A673 (cell line): ENCODE measurements around the gene FOXK1. TPM values are rescaled to one million over a fixed set of nuclear protein-coding genes. Genes with fewer than 3 reads are reported as not detected.

ENCODE experiments used
- BruUV-seq: library from RNA; stranded (reverse); fragments of 400-500 nt; replicated peaks from 2 replicates; lab custom pipeline; 2021; lab: Mats Ljungman, UMichigan
- CTCF ChIA-PET: fragments of 300-600 bp; sonication (Branson Sonifier 250); formaldehyde crosslinking; loops from one replicate; lab custom pipeline; 2022; ENCODE audit warnings: antibody characterized with exemption; lab: Charles Lee
- POLR2A ChIA-PET: fragments of 300-600 bp; sonication (Branson Sonifier 250); formaldehyde crosslinking; loops from one replicate; lab custom pipeline; 2022; ENCODE audit warnings: antibody characterized with exemption; ENCODE audit not compliant: low non-redundant PET; lab: Charles Lee
- DNase-seq: peaks from one replicate; pipeline ENCODE4 v3.0.0-alpha.2; 2015; ENCODE audit warnings: low spot score
- H3K27ac ChIP-seq: fragments of 200-600 bp; sonication (generic); 2 replicates; pipeline ENCODE4 v1.5.1; 2016; ENCODE audit warnings: mixed run types, low read depth, mild to moderate bottlenecking, mixed read lengths, antibody characterized with exemption, low read length; ENCODE audit not compliant: poor library complexity, severe bottlenecking
- H3K27me3 ChIP-seq: fragments of 200-600 bp; sonication (generic); replicated peaks from 2 replicates; pipeline ENCODE4 v1.6.1; 2017; ENCODE audit warnings: mixed run types, low read depth, mild to moderate bottlenecking, mixed read lengths, antibody characterized with exemption, low read length; ENCODE audit not compliant: insufficient read depth, poor library complexity
- H3K36me3 ChIP-seq: fragments of 200-600 bp; sonication (generic); 2 replicates; pipeline ENCODE4 v1.6.1; 2016; ENCODE audit warnings: mixed run types, mild to moderate bottlenecking, mixed read lengths, antibody characterized with exemption, low read length; ENCODE audit not compliant: insufficient read depth, poor library complexity, severe bottlenecking
- H3K4me1 ChIP-seq: fragments of 200-600 bp; sonication (generic); 2 replicates; pipeline ENCODE4 v1.6.1; 2017; ENCODE audit warnings: mixed run types, mild to moderate bottlenecking, mixed read lengths, antibody characterized with exemption, low read length; ENCODE audit not compliant: insufficient read depth, poor library complexity, severe bottlenecking
- H3K4me3 ChIP-seq: fragments of 200-600 bp; sonication (generic); 2 replicates; pipeline ENCODE4 v1.5.1; 2016; ENCODE audit warnings: low read depth, mixed run types, mild to moderate bottlenecking, mixed read lengths, low read length; ENCODE audit not compliant: poor library complexity, severe bottlenecking
- H3K9me3 ChIP-seq: fragments of 200-600 bp; sonication (generic); 2 replicates; pipeline ENCODE4 v1.6.1; 2016; ENCODE audit warnings: mixed run types, low read depth, mild to moderate bottlenecking, mixed read lengths, antibody characterized with exemption, low read length; ENCODE audit not compliant: poor library complexity, severe bottlenecking
- CTCF ChIP-seq: fragments of 300-800, 200-600 bp; sonication (generic); conservative IDR thresholded peaks from 2 replicates; pipeline ENCODE4 v1.5.1; 2017; ENCODE audit warnings: low read depth, mild to moderate bottlenecking, antibody characterized with exemption, low read length, moderate library complexity, mixed read lengths
- EZH2 ChIP-seq: fragments of 200-600 bp; sonication (generic); IDR thresholded peaks from 2 replicates; pipeline ENCODE4 v1.6.1; 2017; ENCODE audit warnings: borderline replicate concordance, low read depth, mild to moderate bottlenecking, mixed read lengths, antibody characterized with exemption, low read length; ENCODE audit not compliant: poor library complexity, severe bottlenecking
- intact Hi-C: fragments of 100-400 bp; cut with micrococcal nuclease; formaldehyde crosslinking; loops from one replicate; pipeline ENCODE4 v1.10.0; 2022; ENCODE audit not compliant: unreplicated experiment
- total RNA-seq: library from RNA; stranded (reverse); gene quantifications from 2 replicates; pipeline ENCODE4 v1.2.3, GENCODE V29; 2021

FOXK1 gene
- total RNA-seq, 1 experiment from 2014 or later: 43.8 TPM

- Histone ChIP-seq H3K36me3 (peaks cover 14% of the 10 kb centered on the region), H3K9me3 (no peaks in the 10 kb centered on the region), H3K4me1 (peaks cover 43% of the 10 kb centered on the region), H3K27me3 (no peaks in the 10 kb centered on the region), H3K4me3 (no peak overlapping the region), H3K27ac (no peak overlapping the region)
- BruUV-seq: no TSS peak
- CTCF ChIA-PET: no interaction called here
- DNase-seq: no peak
- POLR2A ChIA-PET: no interaction called here
- intact Hi-C loops: no loop called here
- TF ChIP-seq EZH2: no peak
- TF ChIP-seq CTCF: no peak
These were observed 60.0 kb downstream of the FOXK1 start for GRCh38 chr7:4742051-4742573.

- Histone ChIP-seq H3K27me3 (no peaks in the 10 kb centered on the region), H3K27ac (no peak overlapping the region), H3K4me3 (no peak overlapping the region), H3K36me3 (peaks cover 20% of the 10 kb centered on the region), H3K4me1 (peaks cover 43% of the 10 kb centered on the region), H3K9me3 (no peaks in the 10 kb centered on the region)
- POLR2A ChIA-PET: no interaction called here
- no TSS peak for BruUV-seq
- TF ChIP-seq CTCF (no peak), EZH2 (no peak)
- CTCF ChIA-PET: no interaction called here
- no peak for DNase-seq
- intact Hi-C loops: no loop called here
These were observed 60.8 kb downstream of the FOXK1 start for GRCh38 chr7:4742852-4743251.

- CTCF ChIA-PET: no interaction called here
- TF ChIP-seq CTCF: no peak
- TF ChIP-seq EZH2: no peak
- peak; percentile 98 for DNase-seq
- BruUV-seq: no TSS peak
- intact Hi-C loops: loop anchor here (2.0 to 5.0 kb wide), 3 partner anchors 38 to 117 kb away; no protein-coding TSS in a partner anchor
- H3K36me3 ChIP-seq: peaks cover 27% of the 10 kb centered on the region
- H3K4me3 ChIP-seq: peak overlapping the region; percentile 8
- H3K4me1 ChIP-seq: peaks cover 26% of the 10 kb centered on the region
- no peaks in the 10 kb centered on the region for H3K27me3 ChIP-seq
- no peaks in the 10 kb centered on the region for H3K9me3 ChIP-seq
- POLR2A ChIA-PET: interaction anchor here (1.3 kb wide), 1 partner anchor 31 kb away, joined by 3 read pairs; the partner anchor contains the start of gene AP5Z1
- peak overlapping the region; percentile 89 for H3K27ac ChIP-seq
These were observed 62.5 kb downstream of the FOXK1 start for GRCh38 chr7:4744391-4745264.
